ENCODE measurements around the gene KLHL20. TPM values are rescaled to one million over a fixed set of nuclear protein-coding genes. Genes with fewer than 3 reads are reported as not detected.

Gene KLHL20
- total RNA-seq, 1 experiment from 2014 or later, result 17.7 TPM

DNA sequence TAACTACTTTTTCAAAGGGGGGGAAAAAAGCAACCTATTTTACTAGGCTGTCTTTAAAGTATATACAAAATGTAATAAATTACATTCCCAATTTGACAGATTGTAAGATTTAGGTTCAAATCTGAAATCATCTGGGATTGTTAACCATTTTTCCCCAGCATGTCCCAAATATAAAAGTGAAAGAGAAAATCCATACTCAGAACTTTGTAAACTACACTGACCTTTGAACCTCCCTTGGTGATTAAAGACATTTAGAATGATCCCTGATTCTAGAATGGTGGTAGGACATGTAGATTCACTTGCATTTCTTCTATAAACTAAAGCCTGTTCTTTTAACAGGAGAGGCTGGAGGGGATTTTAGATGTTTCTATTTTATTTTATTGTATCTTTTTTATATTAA, 39.0 kb downstream of the KLHL20 start:
- Histone ChIP-seq H3K4me1 (ENCODE audit: insufficient read depth, low read length, poor library complexity, severe bottlenecking) (no peaks in the 10 kb centered on the region), H3K36me3 (ENCODE audit: insufficient read depth, low read length, poor library complexity, severe bottlenecking) (peaks cover 7% of the 10 kb centered on the region), H3K9me3 (ENCODE audit: low read depth, low read length, poor library complexity, severe bottlenecking) (no peaks in the 10 kb centered on the region), H3K4me3 (ENCODE audit: low read depth, low read length, poor library complexity, severe bottlenecking) (no peak overlapping the region), H3K27me3 (replicated peaks; ENCODE audit: insufficient read depth, low read depth, low read length, poor library complexity) (no peaks in the 10 kb centered on the region), H3K27ac (ENCODE audit: low read depth, low read length, poor library complexity, severe bottlenecking) (no peak overlapping the region)
- BruUV-seq (replicated peaks), result no TSS peak
- TF ChIP-seq, protein P1, sequence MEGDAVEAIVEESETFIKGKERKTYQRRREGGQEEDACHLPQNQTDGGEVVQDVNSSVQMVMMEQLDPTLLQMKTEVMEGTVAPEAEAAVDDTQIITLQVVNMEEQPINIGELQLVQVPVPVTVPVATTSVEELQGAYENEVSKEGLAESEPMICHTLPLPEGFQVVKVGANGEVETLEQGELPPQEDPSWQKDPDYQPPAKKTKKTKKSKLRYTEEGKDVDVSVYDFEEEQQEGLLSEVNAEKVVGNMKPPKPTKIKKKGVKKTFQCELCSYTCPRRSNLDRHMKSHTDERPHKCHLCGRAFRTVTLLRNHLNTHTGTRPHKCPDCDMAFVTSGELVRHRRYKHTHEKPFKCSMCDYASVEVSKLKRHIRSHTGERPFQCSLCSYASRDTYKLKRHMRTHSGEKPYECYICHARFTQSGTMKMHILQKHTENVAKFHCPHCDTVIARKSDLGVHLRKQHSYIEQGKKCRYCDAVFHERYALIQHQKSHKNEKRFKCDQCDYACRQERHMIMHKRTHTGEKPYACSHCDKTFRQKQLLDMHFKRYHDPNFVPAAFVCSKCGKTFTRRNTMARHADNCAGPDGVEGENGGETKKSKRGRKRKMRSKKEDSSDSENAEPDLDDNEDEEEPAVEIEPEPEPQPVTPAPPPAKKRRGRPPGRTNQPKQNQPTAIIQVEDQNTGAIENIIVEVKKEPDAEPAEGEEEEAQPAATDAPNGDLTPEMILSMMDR (conservative IDR thresholded peaks at IDR 0.05; ENCODE audit: low read depth, low read length), result no peak
- no peak for TF ChIP-seq EZH2 (IDR thresholded peaks at IDR 0.05; ENCODE audit: borderline replicate concordance, low read depth, low read length, poor library complexity, severe bottlenecking)
- no peak for DNase-seq (ENCODE audit: low spot score)
- ChIA-PET POLR2A (ENCODE audit: low non-redundant PET) (no interaction called here), CTCF (no interaction called here)
- intact Hi-C loops (cut with micrococcal nuclease; ENCODE audit: unreplicated experiment), result no loop called here

DNA sequence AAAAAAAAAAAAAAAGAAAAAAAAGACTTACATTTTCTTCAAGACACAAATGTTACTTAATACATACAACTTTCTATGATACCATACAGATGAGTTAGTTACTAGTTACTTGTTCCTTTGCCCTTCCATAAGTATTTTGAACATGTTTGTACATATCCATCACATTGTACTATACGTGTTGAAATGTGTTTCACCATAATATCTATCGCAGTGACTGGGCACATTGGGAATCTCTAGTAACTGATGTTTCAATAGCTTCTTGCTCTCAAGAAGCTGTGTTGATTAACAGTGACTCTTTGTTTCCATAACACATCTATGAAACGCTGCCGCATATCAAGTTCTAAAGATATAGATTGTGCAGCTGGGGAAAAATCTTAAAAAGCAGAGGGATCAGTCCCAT, 42.9 kb downstream of the KLHL20 start:
- Histone ChIP-seq H3K4me3 (ENCODE audit: low read depth, low read length, poor library complexity, severe bottlenecking) (no peak overlapping the region), H3K36me3 (ENCODE audit: insufficient read depth, low read length, poor library complexity, severe bottlenecking) (peaks cover 7% of the 10 kb centered on the region), H3K4me1 (ENCODE audit: insufficient read depth, low read length, poor library complexity, severe bottlenecking) (no peaks in the 10 kb centered on the region), H3K27ac (ENCODE audit: low read depth, low read length, poor library complexity, severe bottlenecking) (no peak overlapping the region), H3K27me3 (replicated peaks; ENCODE audit: insufficient read depth, low read depth, low read length, poor library complexity) (no peaks in the 10 kb centered on the region), H3K9me3 (ENCODE audit: low read depth, low read length, poor library complexity, severe bottlenecking) (no peaks in the 10 kb centered on the region)
- ChIA-PET POLR2A (ENCODE audit: low non-redundant PET) (no interaction called here), CTCF (no interaction called here)
- BruUV-seq (replicated peaks), result no TSS peak
- intact Hi-C loops (cut with micrococcal nuclease; ENCODE audit: unreplicated experiment), result no loop called here
- DNase-seq (ENCODE audit: low spot score), result no peak
- TF ChIP-seq, protein P1 (conservative IDR thresholded peaks at IDR 0.05; ENCODE audit: low read depth, low read length), result no peak
- TF ChIP-seq EZH2 (IDR thresholded peaks at IDR 0.05; ENCODE audit: borderline replicate concordance, low read depth, low read length, poor library complexity, severe bottlenecking), result no peak

DNA sequence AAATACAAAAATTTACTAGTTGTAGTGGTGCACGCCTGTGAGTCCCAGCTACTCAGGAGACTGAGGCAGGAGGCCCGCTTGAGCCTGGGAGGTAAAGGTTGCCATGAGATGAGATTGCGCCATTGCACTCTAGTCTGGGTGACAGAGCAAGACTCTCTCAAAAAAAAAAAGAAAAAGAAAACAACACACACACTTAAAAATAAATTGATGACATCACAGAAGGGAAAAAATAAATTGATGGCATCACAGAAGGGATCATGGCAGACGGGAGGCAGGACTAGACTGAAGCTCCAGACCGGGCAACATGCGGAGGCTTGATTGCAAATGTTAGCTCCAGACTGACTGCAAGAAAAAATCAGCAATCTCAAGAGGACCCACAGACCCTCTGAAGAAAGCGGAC, 43.3 kb downstream of the KLHL20 start:
- ChIA-PET POLR2A (ENCODE audit: low non-redundant PET) (no interaction called here), CTCF (no interaction called here)
- TF ChIP-seq EZH2 (IDR thresholded peaks at IDR 0.05; ENCODE audit: borderline replicate concordance, low read depth, low read length, poor library complexity, severe bottlenecking), result no peak
- TF ChIP-seq, protein P1 (conservative IDR thresholded peaks at IDR 0.05; ENCODE audit: low read depth, low read length), result no peak
- no peak overlapping the region for H3K27ac ChIP-seq (ENCODE audit: low read depth, low read length, poor library complexity, severe bottlenecking)
- no peaks in the 10 kb centered on the region for H3K9me3 ChIP-seq (ENCODE audit: low read depth, low read length, poor library complexity, severe bottlenecking)
- H3K36me3 ChIP-seq (ENCODE audit: insufficient read depth, low read length, poor library complexity, severe bottlenecking), result peaks cover 7% of the 10 kb centered on the region
- H3K4me1 ChIP-seq (ENCODE audit: insufficient read depth, low read length, poor library complexity, severe bottlenecking), result no peaks in the 10 kb centered on the region
- no TSS peak for BruUV-seq (replicated peaks)
- no peak overlapping the region for H3K4me3 ChIP-seq (ENCODE audit: low read depth, low read length, poor library complexity, severe bottlenecking)
- intact Hi-C loops (cut with micrococcal nuclease; ENCODE audit: unreplicated experiment), result no loop called here
- H3K27me3 ChIP-seq (replicated peaks; ENCODE audit: insufficient read depth, low read depth, low read length, poor library complexity), result no peaks in the 10 kb centered on the region
- no peak for DNase-seq (ENCODE audit: low spot score)
